COR-L47 (cell line): ENCODE measurements around the gene TRIP10.
"Not testable (repeated sequence)": the region's sequence is repeated elsewhere in the genome, so short reads cannot be mapped to it uniquely, and the experiment has no call there.

Experiments
- DNase-seq: peaks from one replicate; lab custom pipeline; 2025; lab: John Stamatoyannopoulos, UW

TRIP10 gene

DNA sequence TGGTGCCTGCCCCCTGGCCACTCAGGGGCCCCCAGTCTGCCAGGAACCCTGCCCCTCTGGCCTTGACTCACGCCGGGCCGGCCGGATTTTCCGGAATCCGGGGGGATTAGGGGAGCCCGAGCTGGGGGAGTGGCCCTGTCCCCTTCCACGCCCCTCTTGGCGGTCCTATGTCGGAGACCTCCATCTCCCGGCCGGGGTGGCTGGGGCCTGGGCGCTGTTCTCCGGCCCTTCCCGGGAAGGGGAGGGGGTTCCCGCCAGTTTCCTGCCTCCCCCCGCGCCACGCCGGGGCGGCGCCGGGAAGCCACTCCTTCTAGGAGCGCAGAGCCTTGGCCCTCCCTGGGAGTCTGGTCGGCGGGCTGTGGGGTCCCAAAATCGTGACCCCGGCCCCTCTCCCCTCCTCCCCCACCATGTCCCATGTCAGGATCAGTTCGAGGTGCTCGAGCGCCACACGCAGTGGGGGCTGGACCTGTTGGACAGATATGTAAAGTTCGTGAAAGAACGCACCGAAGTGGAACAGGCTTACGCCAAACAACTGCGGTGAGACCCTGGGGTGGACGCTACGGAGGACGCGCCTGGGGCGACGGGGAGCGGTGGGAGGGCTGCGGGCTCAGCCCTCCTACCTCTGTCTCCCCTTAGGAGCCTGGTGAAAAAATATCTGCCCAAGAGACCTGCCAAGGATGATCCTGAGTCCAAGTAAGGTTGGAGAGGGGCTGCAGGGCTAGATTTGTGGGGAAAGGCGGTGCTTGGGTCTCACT, 1.3 kb downstream of the TRIP10 start:
- DNase-seq: no peak

GRCh38 chr19:6743066-6743465, 3.6 kb downstream of the TRIP10 start:
- DNase-seq: no peak

DNA sequence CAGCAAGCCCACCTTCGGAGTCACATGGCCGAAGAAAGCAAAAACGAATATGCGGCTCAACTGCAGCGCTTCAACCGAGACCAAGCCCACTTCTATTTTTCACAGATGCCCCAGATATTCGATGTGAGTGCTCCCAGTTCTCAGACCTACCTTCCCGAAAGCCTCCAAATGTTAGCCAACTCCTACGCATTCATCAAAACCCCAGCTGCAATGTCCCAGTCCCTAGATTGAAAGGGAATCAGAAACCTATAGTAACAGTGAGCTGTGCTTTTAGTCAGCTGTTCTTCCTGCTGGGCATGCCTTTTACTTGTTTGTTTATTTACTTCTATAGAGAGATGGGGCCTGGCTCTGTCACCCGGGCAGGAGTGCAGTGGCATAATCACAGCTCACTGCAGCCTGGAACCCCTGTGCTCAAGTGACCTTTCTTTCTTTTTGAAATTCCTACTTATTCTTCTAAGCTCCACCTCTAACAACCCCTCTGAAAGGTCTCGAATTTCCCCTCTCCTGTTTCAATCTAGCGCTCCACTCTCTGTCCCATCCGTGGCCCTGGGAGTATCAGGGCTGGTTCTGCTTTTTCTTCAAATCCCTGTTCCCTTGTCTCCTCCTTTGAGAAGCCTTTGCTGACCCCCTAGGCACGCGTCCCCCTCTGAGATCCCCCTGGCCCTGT, 4.4 kb downstream of the TRIP10 start:
- no peak for DNase-seq

DNA sequence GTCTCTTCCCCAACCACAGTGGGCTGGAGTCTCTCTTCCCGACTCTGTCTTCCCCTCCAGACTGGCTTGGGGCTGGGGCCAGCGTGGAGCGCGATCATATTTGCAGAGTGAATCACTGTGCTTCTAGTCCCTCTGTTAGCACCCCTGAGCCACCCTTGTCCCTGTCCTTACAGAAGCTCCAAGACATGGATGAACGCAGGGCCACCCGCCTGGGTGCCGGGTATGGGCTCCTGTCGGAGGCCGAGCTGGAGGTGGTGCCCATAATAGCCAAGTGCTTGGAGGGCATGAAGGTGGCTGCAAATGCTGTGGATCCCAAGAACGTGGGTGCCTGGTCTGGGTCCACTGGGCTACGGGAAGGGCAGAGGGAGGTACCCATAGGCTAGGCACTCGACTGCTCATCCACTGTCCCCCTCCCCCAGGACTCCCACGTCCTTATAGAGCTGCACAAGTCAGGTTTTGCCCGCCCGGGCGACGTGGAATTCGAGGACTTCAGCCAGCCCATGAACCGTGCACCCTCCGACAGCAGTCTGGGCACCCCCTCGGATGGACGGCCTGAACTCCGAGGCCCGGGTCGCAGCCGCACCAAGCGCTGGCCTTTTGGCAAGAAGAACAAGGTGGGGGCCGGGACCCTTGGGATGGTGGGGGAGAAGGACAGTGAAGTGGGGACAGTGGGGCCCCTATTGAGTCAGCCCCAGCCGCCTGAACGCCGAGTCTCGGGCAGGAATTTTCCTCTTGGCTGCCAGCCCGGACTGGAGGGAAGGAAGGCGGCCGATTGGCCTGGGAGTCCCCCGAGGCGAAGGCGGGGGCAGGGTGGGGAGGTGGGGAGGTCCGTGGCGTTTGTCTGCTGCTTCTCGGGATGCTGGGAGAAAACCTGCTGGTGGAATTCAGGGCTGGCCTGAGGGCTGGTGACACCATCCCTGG, 5.2 kb downstream of the TRIP10 start:
- DNase-seq: no peak

DNA sequence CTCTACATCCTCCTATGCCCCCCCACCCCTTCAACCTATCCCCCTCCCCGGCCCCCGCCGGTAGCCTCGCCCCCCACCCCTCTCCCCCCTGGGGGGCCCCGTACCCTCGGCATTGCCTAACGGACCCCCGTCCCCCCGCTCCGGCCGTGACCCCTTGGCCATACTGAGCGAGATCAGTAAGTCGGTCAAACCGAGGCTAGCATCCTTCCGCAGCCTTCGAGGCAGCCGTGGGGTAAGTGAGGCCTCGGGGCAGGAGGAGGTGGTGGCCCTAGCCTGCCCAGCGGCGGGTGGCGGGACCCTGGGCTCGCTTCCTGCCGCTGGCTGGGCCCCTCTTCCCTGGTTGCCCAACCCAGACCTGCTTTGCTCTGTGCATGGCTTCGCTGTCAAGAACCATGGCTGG, 6.5 kb downstream of the TRIP10 start:
- no peak for DNase-seq

DNA sequence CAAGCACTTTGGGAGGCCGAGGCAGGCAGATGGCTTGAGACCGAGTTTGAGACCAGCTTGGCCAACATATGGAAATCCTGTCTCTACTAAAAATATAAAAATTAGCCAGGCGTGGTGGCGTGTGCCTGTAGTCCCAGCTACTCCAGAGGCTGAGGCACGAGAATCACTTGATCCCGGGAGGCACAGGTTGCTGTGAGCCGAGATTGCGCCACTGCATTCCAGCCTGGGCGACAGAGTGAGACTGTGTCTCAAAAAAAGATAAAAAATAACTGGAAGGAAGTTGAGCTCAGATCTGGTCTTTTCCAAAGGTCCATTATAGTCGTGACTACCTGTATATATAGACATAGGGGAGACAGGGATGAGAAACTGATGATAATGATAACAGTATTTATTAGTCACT, 9.1 kb downstream of the TRIP10 start:
- not testable (repeated sequence) for DNase-seq

- no peak for DNase-seq
Measured at GRCh38 chr19:6750062-6750461, 10.6 kb downstream of the TRIP10 start.

DNA sequence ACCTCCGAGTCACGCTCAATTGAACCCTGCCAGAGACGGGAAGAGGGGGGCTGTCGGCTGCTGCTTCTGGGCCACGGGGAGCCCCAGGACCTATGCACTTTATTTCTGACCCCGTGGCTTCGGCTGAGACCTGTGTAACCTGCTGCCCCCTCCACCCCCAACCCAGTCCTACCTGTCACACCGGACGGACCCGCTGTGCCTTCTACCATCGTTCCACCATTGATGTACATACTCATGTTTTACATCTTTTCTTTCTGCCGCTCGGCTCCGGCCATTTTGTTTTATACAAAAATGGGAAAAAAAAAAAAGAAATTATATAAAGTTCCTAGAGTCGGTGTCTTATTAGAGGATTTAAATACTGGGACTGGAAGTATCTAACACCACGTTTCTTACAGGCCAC, 11.7 kb downstream of the TRIP10 start:
- no peak for DNase-seq

DNA sequence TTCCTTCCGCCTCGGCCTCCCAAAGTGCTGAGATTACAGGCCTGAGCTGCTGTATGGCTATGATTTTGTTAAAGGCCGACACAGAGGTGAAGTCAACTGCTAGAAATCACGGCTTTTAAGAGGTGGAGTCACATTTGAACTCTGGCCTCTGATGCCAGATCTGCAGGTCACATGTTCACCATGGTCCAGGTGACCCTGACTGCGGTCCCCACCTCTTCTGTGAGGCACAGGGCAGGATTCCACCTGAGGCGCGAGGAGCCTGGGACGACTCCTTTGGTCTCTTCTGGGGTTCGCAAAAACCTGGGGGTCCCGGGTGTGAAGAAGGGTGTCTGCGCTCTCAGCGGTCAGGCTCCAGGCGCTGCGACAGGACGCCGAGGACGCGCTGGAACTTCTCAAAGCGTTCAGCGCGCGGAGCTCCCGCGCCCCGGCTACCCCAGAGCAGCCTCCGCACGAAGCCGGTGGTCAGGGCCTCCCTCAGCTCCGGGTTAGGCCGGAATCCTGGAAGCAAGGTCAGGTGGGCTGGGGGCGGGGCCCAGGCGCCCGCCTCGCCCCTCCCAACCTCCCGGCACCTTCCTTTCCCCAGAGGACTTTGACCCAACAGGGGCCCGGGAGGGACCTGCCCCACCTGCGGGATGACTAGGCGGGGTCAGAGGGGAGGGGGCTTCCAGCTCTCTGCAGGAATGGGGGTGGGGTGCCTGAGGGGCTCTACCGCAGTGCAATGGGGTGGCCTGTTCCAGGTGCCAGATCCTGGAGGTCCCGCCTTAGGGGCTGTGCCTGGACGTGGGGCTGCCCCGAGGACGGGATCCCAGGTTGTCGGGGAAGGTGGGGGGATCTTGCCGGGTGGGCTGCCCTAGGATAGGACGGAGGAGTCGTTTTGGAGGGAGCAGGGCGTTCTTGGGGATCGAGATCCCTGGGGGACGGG, 13.0 kb downstream of the TRIP10 start:
- no peak for DNase-seq

GRCh38 chr19:6753178-6754031, 13.9 kb downstream of the TRIP10 start:
- no peak for DNase-seq

- no peak for DNase-seq
Measured at GRCh38 chr19:6754136-6754535, 14.7 kb downstream of the TRIP10 start.

- no peak for DNase-seq
Measured at GRCh38 chr19:6754653-6755463, 15.4 kb downstream of the TRIP10 start.

- DNase-seq: no peak
Measured at GRCh38 chr19:6760606-6761005, 21.1 kb downstream of the TRIP10 start.

- no peak for DNase-seq
Measured at GRCh38 chr19:6761053-6761676, 21.7 kb downstream of the TRIP10 start.

GRCh38 chr19:6762253-6762797, 22.8 kb downstream of the TRIP10 start:
- DNase-seq: not testable (repeated sequence)

DNA sequence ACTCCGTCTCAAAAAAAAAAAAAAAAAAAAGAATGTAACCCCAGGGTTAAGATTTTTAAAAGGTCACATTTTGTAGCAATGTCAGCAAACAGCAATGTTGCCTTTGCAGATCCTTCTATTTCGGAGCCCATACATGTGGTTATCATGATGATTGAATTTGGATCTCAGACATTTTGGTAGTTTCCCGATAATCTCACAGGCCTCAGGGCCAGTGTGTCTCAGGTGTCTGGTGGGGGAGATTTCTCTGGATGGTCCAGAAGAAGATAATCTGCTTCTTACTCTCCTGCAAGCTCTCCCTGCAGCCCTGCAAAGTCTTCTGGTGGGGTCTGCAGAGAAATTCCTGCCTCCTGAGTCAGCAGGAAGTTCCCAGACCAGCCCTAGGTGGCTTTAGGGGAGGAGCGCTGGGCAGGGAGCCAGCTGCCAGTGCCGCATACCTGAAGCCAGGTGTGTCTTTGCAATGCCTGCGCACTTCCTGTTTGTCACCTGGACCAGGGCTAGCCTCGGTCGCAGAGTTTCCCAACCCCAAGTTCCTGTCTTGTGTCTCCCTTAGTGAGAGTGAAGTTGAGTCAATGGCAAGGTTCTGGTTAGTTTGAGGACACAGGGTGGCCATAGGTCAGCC, 26.4 kb downstream of the TRIP10 start:
- no peak for DNase-seq

DNA sequence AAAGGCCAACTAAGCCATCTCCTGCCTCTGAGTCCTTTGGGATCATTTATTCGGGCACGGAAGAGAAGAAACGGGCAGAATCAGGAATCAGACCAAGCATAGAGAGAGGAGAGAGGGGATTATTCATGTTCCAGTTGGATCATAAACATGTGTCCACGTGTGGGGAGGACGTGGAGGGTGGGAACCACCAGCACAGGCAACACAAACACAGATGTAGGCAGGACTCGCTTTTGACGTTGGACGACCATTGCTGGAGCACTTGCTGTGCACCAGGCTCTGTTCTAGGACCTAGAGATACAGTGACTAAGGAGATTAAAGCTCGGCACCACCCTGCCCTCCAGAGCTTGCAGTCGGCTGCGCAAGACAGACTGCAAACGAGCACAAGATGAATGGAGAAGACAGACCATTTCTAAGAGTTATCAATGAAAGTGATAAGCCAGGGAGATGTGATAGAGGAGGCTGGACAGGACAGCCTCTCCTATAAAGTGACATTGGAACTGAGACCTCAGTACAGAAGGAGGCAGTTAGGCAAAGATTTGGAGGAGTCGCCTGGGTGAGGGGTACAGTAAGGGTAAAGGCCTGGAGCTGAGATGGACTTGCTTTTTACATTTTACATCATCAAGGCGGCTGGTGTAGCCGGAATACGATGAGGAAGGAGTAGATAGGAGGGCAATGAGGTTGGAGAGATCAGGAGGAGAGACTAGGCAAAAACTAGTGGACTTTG, 27.0 kb downstream of the TRIP10 start:
- no peak for DNase-seq

- DNase-seq: no peak
Measured at GRCh38 chr19:6767081-6767356, 27.5 kb downstream of the TRIP10 start.
